SW 1271 (cell line): ENCODE measurements around the gene EPG5.

Experiments
- DNase-seq, 2 experiments: peaks; one replicate each; lab custom pipeline; 2025; lab: John Stamatoyannopoulos, UW

EPG5 gene

GRCh38 chr18:45923138-45923537 is 44.0 kb downstream of the EPG5 start:
- no peak for DNase-seq

- DNase-seq: peak in 1 of 2 experiments; percentile 36
Measured at GRCh38 chr18:45920367-45920766, 46.8 kb downstream of the EPG5 start.

- DNase-seq: no peak
Measured at GRCh38 chr18:45916302-45916701, 50.8 kb downstream of the EPG5 start.

- no peak for DNase-seq
Measured at GRCh38 chr18:45913276-45913675, 53.9 kb downstream of the EPG5 start.

GRCh38 chr18:45910405-45911023 is 56.6 kb downstream of the EPG5 start:
- DNase-seq: peak; percentile 5 to 7

GRCh38 chr18:45901654-45902210 is 65.4 kb downstream of the EPG5 start:
- DNase-seq: no peak

GRCh38 chr18:45900623-45901022 is 66.5 kb downstream of the EPG5 start:
- DNase-seq: no peak

- DNase-seq: no peak
Measured at GRCh38 chr18:45896991-45897390, 70.1 kb downstream of the EPG5 start.

- DNase-seq: no peak
Measured at GRCh38 chr18:45896452-45896851, 70.7 kb downstream of the EPG5 start.

GRCh38 chr18:45895339-45895738 is 71.8 kb downstream of the EPG5 start:
- DNase-seq: no peak

GRCh38 chr18:45894818-45895217 is 72.3 kb downstream of the EPG5 start:
- DNase-seq: no peak

- DNase-seq: no peak
Measured at GRCh38 chr18:45891806-45892205, 75.3 kb downstream of the EPG5 start.

- no peak for DNase-seq
Measured at GRCh38 chr18:45890606-45891005, 76.5 kb downstream of the EPG5 start.

- no peak for DNase-seq
Measured at GRCh38 chr18:45889419-45890064, 77.6 kb downstream of the EPG5 start.

GRCh38 chr18:45887585-45887984 is 79.5 kb downstream of the EPG5 start:
- DNase-seq: no peak

GRCh38 chr18:45880876-45881558 is 86.1 kb downstream of the EPG5 start:
- no peak for DNase-seq

GRCh38 chr18:45879681-45880655 is 87.2 kb downstream of the EPG5 start:
- peak in 1 of 2 experiments; percentile 20 for DNase-seq

GRCh38 chr18:45877403-45877802 is 89.7 kb downstream of the EPG5 start:
- DNase-seq: no peak

GRCh38 chr18:45876161-45876560 is 91.0 kb downstream of the EPG5 start:
- DNase-seq: no peak

- no peak for DNase-seq
Measured at GRCh38 chr18:45874491-45875184, 92.5 kb downstream of the EPG5 start.

- peak in 1 of 2 experiments; percentile 5 for DNase-seq
Measured at GRCh38 chr18:45871431-45872084, 95.6 kb downstream of the EPG5 start.
